Chondrocyte (in vitro differentiated cells): Measurements from ENCODE around the gene ARMCX2. TPM values are rescaled to one million over a fixed set of nuclear protein-coding genes. Genes with fewer than 3 reads are reported as not detected.
"Not testable (repeated sequence)": the region's sequence is repeated elsewhere in the genome, so short reads cannot be mapped to it uniquely, and the experiment has no call there.

Source experiments
- DNase-seq: peaks from one replicate; pipeline ENCODE4 v3.0.0; 2021; ENCODE audit warnings: mixed read lengths, low spot score
- H3K27ac Mint-ChIP-seq: one replicate; pipeline ENCODE4 v1.8.0; 2021; ENCODE audit warnings: mild to moderate bottlenecking, moderate library complexity, mixed read lengths; ENCODE audit not compliant: unreplicated experiment
- H3K27me3 Mint-ChIP-seq: 2 replicates; pipeline ENCODE4 v1.8.0; 2021; ENCODE audit warnings: low read depth, mixed read lengths
- H3K36me3 Mint-ChIP-seq: 2 replicates; pipeline ENCODE4 v1.8.0; 2021; ENCODE audit warnings: low read depth, mixed read lengths
- H3K4me1 Mint-ChIP-seq: 2 replicates; pipeline ENCODE4 v1.8.0; 2021; ENCODE audit warnings: low read depth, mild to moderate bottlenecking, mixed read lengths
- H3K4me3 Mint-ChIP-seq: one replicate; pipeline ENCODE4 v1.8.0; 2021; ENCODE audit warnings: mild to moderate bottlenecking, moderate library complexity, mixed read lengths; ENCODE audit not compliant: unreplicated experiment
- H3K9me3 Mint-ChIP-seq: 2 replicates; pipeline ENCODE4 v1.8.0; 2021; ENCODE audit warnings: low read depth, mixed read lengths
- total RNA-seq: library from RNA; stranded (reverse); gene quantifications from 3 replicates; pipeline ENCODE4 v1.2.1, GENCODE V29; 2021
- TF ChIP-seq, protein P1 (sequence below): fragments of 200-600 bp; sonication (generic); IDR thresholded peaks from 2 replicates; pipeline ENCODE4 v1.5.0; 2021; ENCODE audit warnings: antibody characterized with exemption, mild to moderate bottlenecking, moderate library complexity

ARMCX2 gene
- total RNA-seq, 1 donor from 2014 or later: 146 TPM

DNA sequence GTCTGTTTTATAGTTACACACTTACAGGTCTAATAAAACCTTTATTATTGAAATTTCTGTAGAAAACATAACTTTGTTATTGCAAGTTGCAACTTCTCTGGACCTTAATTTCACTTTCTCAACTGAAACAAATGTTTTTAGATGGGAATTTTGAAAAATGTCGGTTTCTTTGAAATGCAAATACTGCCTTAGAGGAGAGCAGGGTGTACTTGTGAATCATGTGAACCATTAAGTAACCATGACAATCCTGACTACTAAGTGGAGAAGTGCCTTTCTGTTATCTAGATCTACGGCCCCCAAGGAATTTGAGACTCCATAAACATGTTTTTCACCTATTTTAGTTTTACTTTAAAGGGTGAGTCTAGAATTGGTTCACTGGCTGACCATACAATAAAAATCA lies 8.5 kb upstream of the ARMCX2 start:
- H3K9me3 Mint-ChIP-seq: peaks cover 2% of the 10 kb centered on the region
- TF ChIP-seq, protein P1, sequence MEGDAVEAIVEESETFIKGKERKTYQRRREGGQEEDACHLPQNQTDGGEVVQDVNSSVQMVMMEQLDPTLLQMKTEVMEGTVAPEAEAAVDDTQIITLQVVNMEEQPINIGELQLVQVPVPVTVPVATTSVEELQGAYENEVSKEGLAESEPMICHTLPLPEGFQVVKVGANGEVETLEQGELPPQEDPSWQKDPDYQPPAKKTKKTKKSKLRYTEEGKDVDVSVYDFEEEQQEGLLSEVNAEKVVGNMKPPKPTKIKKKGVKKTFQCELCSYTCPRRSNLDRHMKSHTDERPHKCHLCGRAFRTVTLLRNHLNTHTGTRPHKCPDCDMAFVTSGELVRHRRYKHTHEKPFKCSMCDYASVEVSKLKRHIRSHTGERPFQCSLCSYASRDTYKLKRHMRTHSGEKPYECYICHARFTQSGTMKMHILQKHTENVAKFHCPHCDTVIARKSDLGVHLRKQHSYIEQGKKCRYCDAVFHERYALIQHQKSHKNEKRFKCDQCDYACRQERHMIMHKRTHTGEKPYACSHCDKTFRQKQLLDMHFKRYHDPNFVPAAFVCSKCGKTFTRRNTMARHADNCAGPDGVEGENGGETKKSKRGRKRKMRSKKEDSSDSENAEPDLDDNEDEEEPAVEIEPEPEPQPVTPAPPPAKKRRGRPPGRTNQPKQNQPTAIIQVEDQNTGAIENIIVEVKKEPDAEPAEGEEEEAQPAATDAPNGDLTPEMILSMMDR: no peak
- no peak overlapping the region for H3K27ac Mint-ChIP-seq
- H3K4me1 Mint-ChIP-seq: no peaks in the 10 kb centered on the region
- no peaks in the 10 kb centered on the region for H3K27me3 Mint-ChIP-seq
- H3K36me3 Mint-ChIP-seq: no peaks in the 10 kb centered on the region
- no peak overlapping the region for H3K4me3 Mint-ChIP-seq
- no peak for DNase-seq

DNA sequence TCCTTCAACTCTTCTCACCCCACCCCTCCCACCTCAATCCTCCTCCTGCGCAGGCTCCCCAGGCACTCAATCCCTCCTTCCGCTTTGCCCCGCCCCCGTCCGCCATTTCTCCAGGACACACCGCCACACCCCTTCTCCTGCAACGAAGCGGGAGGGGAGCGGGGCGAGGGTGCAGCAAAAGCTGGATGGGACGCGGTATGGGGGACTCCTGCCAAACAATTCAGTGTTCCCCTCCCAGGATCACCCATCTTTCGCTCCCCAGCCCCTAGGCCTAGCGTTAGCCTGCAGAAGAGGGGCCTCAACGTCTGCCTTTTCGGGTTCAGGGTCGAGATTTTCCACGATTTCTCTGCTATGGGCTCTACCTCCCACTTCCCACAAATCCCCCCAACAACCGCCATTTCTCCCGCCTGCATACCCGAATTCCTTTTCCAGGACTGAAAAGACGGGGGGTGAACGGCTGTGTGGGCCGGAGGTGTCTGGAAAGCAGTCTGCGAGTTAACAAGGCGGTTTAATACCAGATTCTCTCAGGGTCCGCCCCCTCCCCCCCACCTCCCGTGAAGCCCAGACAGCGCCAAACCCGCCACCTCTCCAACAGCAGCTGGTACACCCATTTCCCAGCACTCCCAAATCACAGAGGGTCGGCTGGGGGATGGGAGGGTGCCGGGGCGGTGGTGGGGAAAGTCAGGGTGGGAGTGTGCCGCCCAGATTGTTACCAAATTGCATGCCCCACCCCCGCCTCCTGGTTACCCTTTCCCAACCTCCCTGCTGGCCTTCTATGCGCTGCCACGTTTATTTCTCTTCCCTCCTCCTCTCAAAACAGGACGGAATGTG lies 774 bp downstream of the ARMCX2 start:
- peak; percentile 87 for DNase-seq
- Mint-ChIP-seq H3K27me3 (no peaks in the 10 kb centered on the region), H3K36me3 (no peaks in the 10 kb centered on the region), H3K9me3 (peaks cover 2% of the 10 kb centered on the region), H3K4me1 (peaks cover 19% of the 10 kb centered on the region), H3K4me3 (peak overlapping the region; percentile 80), H3K27ac (peak overlapping the region; percentile 72)
- TF ChIP-seq, protein P1: no peak

DNA sequence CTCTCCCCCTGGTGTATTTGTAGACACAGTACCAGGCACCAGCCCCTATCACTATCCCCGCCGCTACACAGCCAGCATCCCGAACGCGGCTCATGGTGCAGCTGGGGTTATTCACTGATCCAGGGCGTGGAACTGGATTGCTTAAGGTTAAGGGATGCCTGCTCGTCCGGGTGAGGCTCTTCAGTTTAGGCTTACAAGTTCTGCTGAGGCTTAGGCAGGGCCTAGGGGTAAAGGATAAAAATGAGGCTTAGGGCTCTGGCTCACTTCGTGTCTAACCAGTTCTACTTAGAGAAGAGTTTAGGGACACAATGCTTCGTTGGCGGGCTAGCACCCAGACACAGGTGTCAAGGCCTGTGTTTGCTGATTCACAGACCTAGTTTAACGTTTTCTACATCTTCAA lies 2.2 kb downstream of the ARMCX2 start:
- DNase-seq: no peak
- Mint-ChIP-seq H3K27me3 (no peaks in the 10 kb centered on the region), H3K27ac (no peak overlapping the region), H3K9me3 (no peaks in the 10 kb centered on the region), H3K4me3 (no peak overlapping the region), H3K4me1 (peaks cover 19% of the 10 kb centered on the region), H3K36me3 (no peaks in the 10 kb centered on the region)
- TF ChIP-seq, protein P1: no peak

DNA sequence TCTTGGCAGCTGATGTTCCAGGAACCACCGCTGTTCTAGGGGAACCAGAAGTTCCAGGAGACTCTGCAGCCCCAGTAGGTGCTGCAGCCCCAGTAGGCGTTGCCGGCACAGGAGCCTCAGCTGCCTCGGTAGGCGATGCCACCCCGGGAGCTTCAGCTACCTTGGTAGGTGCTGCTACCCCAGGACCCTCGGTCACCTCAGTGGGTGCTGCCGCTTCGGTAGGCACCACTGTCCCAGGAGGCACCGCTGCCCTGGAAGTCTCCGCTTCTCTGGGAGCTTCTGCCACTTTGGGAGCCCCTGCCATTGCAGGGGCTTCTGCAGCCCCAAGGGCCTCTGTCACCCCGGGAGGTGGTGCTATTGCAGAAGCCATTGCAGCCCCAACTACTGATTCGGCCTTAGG lies 2.8 kb downstream of the ARMCX2 start:
- H3K27ac Mint-ChIP-seq: no peak overlapping the region
- TF ChIP-seq, protein P1: no peak
- no peak overlapping the region for H3K4me3 Mint-ChIP-seq
- no peaks in the 10 kb centered on the region for H3K36me3 Mint-ChIP-seq
- H3K4me1 Mint-ChIP-seq: peaks cover 23% of the 10 kb centered on the region
- H3K9me3 Mint-ChIP-seq: no peaks in the 10 kb centered on the region
- peak; percentile 88 for DNase-seq
- H3K27me3 Mint-ChIP-seq: no peaks in the 10 kb centered on the region

DNA sequence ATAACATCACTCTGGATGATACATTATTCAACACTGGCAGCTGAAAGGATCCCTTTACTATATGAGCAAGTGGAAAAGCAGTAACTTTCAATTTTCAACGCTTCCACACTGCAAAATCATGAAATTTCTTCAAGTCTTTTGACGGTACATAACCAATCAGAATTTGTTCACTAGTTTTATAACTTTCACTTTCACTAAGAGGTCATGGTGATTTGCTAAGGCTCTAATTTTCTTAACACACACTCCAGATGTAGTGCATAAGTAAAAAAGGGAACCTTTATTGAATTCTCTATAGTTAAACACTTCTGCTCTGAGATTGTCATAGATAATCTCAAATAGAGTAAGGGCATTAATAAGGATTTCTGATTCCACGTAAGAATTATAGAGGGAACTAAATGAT lies 4.1 kb downstream of the ARMCX2 start:
- no peak overlapping the region for H3K27ac Mint-ChIP-seq
- DNase-seq: no peak
- H3K4me1 Mint-ChIP-seq: peaks cover 26% of the 10 kb centered on the region
- no peak overlapping the region for H3K4me3 Mint-ChIP-seq
- no peaks in the 10 kb centered on the region for H3K27me3 Mint-ChIP-seq
- TF ChIP-seq, protein P1: no peak
- H3K36me3 Mint-ChIP-seq: no peaks in the 10 kb centered on the region
- no peaks in the 10 kb centered on the region for H3K9me3 Mint-ChIP-seq

DNA sequence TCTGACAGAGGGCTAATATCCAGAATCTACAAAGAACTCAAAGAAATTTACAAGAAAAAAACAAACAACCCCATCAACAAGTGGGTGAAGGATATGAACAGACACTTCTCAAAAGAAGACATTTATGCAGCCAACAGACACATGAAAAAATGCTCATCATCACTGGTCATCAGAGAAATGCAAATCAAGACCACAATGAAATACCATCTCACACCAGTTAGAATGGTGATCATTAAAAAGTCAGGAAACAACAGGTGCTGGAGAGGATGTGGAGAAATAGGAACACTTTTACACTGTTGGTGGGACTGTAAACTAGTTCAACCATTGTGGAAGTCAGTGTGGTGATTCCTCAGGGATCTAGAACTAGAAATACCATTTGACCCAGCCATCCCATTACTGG lies 11.9 kb downstream of the ARMCX2 start:
- H3K27me3 Mint-ChIP-seq, H3K27ac Mint-ChIP-seq, H3K4me1 Mint-ChIP-seq, H3K36me3 Mint-ChIP-seq, DNase-seq, H3K4me3 Mint-ChIP-seq, H3K9me3 Mint-ChIP-seq: not testable (repeated sequence)
